GM18507 (cell line): ENCODE results near the gene SOX21.
"Not testable (repeated sequence)": the region's sequence is repeated elsewhere in the genome, so short reads cannot be mapped to it uniquely, and the experiment has no call there.

ENCODE experiments used
- DNase-seq: peaks from one replicate; pipeline ENCODE4 v3.0.0; 2011; ENCODE audit warnings: low read depth; ENCODE audit not compliant: insufficient read length; ENCODE audit errors: extremely low spot score
- FAIRE-seq: peaks from 2 replicates; lab custom pipeline; 2011; peaks lifted over from hg19 to GRCh38; lab: Jason Lieb, UNC

The SOX21 gene

DNA sequence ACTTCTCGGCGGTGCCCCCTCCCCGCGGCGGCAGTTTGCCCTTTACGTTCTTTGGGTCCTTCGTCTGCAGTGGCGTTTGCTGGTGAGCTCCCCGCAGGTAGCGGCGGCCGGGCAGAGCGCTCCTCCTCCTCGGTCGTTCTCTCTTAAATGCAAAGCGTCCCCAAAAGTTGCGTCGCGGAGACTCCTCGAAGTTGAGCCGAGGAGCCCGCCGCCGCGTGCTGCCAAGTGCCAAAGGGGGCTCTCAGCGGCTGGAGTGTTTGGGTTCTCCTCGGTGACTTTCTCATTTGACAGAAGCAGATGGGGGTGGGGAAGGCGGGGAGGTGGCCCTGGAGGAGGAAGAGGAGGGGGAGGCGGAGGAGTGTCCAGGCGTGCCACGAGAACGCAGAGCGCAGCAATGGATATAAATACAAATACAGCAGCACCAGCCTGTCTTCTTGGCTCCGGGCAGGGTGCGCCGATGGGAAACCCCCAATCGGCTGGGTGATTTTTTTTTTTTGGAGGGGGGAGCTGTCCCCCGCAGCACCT lies at the start of gene SOX21:
Gene SOX21, minus strand, starts transcription at position 259 of the 525 bp plus-strand sequence. CDS start 496 bp downstream, outside the sequence.
- no peak for DNase-seq
- FAIRE-seq, result no peak

DNA sequence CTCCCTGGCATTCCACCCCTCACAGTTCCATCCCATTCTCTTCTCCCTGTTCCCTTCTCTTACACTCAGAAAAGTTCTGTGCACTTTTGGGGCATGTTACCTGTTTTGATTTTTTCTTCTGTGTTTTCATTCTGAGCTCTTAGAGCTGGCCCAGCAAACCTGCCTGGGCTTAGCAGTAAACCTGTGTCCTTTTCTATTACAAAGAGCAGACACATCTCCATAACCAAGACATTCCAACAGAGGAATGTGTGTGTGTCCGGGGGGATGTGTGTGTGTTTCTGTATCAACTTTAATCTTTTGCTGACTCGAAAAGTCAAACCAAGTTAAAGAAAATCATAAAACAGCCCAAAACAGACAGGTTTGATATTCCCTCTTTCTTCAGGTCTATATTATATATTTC lies 49.1 kb upstream of the SOX21 start:
- DNase-seq, result no peak
- FAIRE-seq, result no peak

- DNase-seq (no peak), FAIRE-seq (no peak)
These were observed 46.9 kb upstream of the SOX21 start for GRCh38 chr13:94759120-94759728.

DNA sequence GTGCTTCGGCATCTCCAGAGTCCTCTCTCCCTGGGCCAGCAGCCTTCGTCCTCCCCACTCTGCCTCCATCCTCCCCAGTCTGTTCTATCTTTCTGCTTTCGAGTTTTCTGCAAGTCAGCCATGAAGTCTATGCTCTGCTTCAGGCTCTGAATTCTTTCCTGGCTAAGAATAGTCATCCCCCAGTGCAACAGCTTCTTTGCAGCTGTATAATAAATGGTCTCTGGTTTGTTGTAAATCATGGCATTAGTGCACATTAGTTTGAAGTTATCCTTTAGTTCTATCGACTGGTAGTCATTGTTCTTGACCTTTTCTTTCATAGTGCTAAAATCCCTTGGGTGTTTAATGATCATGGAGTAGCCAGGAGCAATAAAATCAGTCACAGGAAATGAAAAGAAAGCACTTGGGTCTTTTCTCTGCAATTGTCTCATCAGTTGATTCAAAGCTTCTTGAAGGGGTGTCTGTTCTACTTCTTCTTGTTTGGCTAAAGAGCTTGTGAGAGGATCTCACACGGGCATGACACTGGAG lies 46.2 kb upstream of the SOX21 start:
- no peak for DNase-seq
- no peak for FAIRE-seq

- DNase-seq (no peak), FAIRE-seq (no peak)
These were observed 41.0 kb upstream of the SOX21 start for GRCh38 chr13:94753327-94753726.

DNA sequence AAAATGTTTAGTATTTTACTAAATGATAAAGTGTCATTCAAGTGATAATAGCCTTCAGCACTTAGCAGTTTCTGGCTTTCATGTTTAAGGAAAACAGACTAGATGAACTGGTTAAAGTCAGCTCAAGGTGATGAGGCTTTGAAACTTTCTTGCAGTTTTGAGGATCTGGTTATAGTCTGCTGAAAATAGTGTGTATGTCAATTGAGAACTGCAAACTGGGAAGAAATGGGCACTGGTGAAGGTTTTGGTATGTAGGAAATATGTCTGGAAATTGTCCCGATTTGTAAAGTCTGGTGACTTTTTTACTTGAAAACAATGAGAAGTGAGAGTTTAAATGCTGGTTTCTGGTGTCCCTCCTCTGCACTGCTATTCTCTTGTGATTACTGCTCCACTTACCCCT lies 36.8 kb upstream of the SOX21 start:
- FAIRE-seq, result no peak

GRCh38 chr13:94739235-94739634 lies 26.9 kb upstream of the SOX21 start:
- DNase-seq (no peak), FAIRE-seq (no peak)

More for the DNA sequence above, 36.8 kb upstream of the SOX21 start:
- no peak for DNase-seq

DNA sequence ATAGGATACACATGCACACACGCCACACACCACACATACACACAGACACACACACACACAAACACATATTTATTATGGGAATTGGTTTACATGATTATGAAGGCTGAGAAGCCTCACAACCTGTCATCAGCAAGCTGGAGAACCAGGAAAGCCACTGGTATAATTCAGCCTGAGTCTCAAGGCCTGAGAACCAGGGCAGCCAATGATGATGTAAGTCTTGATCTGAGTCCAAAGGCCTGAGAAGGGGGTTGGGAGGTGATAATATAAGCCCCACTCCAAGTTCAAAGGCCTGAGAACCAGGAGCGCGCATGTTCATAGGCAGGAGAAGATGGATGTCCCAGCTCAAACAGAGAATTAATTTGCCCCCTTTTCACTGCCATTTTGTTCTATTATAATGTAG lies 18.7 kb upstream of the SOX21 start:
- FAIRE-seq, result no peak
- DNase-seq, result no peak

GRCh38 chr13:94729941-94730340 lies 17.6 kb upstream of the SOX21 start:
- not testable (repeated sequence) for FAIRE-seq, DNase-seq

GRCh38 chr13:94726425-94726824 lies 14.1 kb upstream of the SOX21 start:
- DNase-seq (no peak), FAIRE-seq (no peak)

GRCh38 chr13:94722609-94723345 lies 10.4 kb upstream of the SOX21 start:
- FAIRE-seq (no peak), DNase-seq (no peak)

DNA sequence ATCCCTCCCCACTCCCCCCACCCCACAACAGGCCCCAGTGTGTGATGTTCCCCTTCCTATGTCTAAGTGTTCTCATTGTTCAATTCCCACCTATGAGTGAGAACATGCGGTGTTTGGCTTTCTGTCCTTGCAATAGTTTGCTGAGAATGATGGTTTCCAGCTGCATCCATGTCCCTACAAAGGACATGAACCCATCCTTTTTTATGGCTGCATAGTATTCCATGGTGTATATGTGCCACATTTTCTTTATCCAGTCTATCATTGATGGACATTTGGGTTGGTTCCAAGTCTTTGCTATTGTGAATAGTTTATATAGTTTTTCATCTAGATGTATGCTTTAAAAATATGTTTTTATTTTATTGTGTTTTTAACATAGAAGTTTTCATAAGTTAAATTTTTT lies 6.4 kb upstream of the SOX21 start:
- FAIRE-seq, DNase-seq: not testable (repeated sequence)

DNA sequence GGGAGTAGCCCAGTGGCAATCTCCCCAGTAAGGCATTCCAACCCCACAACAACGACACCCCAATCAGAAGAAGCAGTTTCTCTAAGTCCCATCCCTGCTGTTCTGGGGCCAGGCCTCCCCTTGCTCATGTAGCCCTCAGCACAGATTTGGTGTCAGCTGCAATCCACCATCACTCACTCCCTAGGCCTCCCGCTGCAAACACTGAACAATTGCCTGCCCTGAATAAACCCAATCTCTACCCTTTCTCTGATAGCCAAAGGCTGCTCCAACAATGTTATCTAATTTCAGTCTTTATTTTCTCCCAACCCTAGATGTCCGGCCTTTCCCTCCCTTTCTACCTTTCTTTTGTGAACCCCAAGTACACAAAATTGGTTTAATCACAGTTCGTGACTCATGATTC lies 5.6 kb upstream of the SOX21 start:
- FAIRE-seq (no peak), DNase-seq (no peak)

- FAIRE-seq (no peak), DNase-seq (no peak)
These were observed 3.7 kb upstream of the SOX21 start for GRCh38 chr13:94716016-94716415.

- FAIRE-seq (no peak), DNase-seq (no peak)
These were observed 1.3 kb upstream of the SOX21 start for GRCh38 chr13:94713561-94714182.

GRCh38 chr13:94712812-94713560 lies 641 bp upstream of the SOX21 start:
- FAIRE-seq (no peak), DNase-seq (no peak)

DNA sequence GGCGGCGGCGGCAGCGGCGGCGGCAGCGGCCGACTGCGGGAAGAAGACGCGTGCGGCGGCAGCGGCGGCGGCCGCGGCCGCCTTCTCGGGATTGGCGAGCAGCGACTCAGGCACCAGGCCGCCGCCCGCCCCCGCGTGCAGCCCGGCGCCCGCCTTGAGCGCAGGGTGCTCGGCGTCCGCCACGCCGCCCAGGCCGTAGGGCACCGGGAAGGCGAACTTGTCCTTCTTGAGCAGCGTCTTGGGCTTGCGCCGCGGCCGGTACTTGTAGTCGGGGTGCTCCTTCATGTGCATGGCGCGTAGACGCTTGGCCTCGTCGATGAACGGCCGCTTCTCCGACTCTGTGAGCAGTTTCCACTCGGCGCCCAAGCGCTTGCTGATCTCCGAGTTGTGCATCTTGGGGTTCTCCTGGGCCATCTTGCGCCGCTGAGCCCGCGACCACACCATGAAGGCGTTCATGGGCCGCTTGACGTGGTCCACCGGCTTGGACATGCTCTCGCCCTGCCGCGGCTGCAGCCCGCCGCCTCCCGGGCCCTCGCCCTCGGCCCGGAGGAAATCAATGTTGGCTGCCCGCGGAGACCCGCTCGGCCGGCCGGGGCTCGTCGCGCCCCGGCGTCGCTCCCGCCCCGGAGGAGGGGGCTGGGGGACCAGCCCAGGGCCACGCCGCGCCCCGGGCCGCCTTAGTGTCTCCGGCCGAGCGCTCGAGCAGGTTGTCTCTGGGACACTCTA lies 621 bp downstream of the SOX21 start:
- FAIRE-seq, result no peak
- no peak for DNase-seq

DNA sequence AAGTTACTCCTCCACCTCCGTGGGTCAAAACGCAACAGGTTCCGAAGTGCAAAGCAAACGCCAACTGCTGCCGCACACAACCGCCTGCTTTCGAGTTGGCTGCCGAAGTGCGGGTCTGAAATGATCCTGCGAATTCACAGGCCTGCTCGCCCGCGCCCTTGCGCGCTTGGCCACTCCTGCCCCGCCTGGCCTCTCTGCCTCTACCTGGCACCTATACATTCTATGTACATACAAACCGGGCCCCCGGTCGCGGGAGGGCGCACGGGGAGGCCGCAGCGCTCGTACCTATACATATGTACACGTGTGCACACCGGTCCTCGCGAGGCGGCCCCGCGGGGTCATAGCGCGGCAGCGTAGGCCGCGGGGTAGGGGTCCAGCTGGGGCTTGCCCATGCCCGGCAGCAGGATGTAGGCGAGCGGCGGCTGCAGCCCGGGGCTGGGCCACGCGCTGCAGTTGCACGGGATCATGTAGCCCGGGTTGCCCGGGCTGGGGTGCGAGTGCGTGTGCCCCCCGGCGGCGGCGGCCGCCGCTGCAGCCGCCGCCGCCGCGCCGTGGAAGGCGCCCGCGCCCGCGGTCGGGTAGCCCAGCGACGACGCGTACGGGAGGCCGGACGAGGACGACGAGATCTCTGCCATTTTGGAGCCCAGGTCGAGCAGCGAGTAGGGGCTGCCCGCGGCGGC lies 1.3 kb downstream of the SOX21 start:
- DNase-seq, result no peak
- no peak for FAIRE-seq
